GM12872 (cell line): ENCODE data around the gene CATSPER4.

Source experiments
- TF ChIP-seq, protein P1 (sequence below): IDR thresholded peaks from 3 replicates; pipeline ENCODE4 v1.5.1; 2011; ENCODE audit warnings: low read depth, mild to moderate bottlenecking, low read length, moderate library complexity; ENCODE audit not compliant: insufficient read depth

The CATSPER4 gene

DNA sequence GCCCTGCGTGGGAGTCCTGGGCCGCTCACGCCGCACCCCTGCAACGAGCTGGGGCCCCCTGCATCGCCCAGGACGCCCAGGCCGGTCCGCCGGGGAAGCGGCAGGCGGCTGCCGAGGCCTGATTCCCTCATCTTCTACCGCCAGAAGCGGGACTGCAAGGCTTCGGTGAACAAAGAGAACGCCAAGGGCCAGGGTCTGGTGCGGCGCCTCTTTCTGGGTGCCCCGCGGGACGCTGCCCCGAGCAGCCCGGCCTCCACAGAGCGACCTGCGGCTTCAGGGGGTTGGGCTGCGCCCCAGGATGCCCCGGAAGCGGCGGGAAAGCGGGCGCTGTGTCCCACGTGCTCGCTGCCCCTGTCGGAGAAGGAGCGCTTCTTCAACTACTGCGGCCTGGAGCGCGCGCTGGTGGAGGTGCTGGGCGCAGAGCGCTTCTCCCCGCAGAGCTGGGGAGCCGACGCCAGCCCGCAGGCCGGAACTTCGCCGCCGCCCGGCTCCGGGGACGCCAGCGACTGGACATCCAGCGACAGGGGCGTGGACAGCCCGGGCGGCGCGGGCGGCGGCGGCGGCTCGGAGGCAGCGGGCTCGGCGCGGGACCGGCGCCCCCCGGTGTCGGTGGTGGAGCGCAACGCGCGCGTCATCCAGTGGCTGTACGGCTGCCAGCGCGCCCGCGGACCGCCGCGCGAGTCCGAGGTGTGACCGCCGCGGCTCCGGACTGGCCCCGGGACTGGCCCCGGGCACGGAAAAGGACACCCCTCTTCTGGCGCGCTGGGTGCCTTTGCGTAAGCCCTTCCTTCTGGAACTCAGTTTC, 28.8 kb upstream of the CATSPER4 start:
- TF ChIP-seq, protein P1, sequence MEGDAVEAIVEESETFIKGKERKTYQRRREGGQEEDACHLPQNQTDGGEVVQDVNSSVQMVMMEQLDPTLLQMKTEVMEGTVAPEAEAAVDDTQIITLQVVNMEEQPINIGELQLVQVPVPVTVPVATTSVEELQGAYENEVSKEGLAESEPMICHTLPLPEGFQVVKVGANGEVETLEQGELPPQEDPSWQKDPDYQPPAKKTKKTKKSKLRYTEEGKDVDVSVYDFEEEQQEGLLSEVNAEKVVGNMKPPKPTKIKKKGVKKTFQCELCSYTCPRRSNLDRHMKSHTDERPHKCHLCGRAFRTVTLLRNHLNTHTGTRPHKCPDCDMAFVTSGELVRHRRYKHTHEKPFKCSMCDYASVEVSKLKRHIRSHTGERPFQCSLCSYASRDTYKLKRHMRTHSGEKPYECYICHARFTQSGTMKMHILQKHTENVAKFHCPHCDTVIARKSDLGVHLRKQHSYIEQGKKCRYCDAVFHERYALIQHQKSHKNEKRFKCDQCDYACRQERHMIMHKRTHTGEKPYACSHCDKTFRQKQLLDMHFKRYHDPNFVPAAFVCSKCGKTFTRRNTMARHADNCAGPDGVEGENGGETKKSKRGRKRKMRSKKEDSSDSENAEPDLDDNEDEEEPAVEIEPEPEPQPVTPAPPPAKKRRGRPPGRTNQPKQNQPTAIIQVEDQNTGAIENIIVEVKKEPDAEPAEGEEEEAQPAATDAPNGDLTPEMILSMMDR: no peak

DNA sequence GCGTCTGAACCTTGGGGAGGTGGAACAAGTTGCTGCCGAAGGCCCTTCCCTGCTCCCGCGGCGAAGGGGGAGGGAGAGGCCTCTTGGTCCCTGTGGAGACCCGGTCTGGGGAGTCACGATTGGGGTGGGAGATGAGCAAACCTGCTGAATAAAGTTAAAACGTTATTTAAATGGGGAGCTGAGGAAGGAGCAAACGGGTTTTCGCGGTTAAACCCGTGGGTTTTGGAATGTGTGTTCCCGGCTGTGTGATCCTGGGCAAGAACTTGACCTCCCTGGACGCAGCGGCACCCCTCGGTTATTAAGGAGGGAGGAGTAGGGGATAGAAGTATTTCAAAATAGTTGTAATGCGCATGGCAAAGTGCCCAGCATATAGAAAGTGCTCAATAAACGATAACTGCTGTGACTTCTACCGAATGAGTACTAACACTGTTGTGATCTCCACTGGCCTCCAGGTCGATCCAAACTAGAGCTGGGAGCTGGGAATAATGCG, 28.1 kb upstream of the CATSPER4 start:
- TF ChIP-seq, protein P1: no peak

DNA sequence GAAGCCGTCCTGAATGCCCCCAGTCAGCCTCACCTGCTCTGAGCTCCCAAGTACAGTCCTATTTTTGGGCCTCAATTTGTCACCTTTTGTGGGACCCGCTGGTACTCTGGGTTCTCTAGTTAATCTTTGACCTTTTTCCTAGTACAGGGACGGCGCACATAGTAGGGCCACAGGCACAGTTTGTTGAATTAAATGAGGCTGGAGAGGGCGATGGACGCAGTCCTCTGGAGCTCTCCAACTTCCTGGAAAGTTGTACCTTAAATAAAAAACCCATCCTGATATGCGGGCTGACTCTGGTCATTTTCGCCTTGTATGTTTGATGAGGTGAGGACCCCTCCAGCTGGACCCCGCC, 26.7 kb upstream of the CATSPER4 start:
- TF ChIP-seq, protein P1: no peak

DNA sequence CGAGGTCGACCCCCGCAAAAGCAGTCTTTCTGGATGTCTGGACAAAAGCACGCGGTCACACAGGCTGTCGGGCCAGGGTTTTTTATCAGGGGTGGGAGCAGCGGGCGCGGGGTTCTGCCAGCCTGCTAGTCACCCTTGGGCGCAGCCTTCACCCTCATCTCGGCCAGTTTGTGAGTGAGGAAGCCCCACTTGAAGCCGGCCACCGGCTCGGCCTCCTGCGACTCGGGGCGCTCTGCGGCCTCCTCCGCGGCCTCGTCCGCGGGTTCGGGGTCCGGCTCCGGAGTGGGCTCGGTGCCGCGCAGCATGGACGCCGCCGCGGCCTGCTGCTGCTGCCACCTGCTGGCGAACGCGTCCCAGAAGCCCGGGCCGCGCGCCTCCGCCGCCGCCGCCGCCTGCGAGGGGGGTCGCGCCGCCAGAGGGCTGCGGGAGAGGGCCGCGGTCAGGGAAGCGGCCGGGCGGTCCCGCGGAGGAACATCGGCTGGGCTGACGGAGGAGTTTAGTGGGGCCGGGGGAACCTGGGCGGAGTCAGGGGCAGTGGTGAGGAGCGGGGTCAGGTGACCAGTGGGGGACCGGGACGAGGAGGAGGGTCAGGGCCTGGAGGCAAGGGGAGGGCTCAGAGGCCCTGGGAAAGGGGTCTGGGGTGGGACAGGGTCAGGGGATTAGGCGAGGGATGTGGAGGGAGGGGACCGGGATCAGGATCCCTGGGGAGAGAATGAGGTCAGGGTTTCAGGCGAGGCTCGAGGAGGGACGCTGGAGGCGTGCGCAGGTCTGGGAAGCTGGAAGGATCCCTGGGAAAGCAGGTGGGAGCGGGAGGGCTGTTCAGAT, 26.2 kb upstream of the CATSPER4 start:
- TF ChIP-seq, protein P1: peak; percentile 60; the same call in 2 of the 3 replicates

DNA sequence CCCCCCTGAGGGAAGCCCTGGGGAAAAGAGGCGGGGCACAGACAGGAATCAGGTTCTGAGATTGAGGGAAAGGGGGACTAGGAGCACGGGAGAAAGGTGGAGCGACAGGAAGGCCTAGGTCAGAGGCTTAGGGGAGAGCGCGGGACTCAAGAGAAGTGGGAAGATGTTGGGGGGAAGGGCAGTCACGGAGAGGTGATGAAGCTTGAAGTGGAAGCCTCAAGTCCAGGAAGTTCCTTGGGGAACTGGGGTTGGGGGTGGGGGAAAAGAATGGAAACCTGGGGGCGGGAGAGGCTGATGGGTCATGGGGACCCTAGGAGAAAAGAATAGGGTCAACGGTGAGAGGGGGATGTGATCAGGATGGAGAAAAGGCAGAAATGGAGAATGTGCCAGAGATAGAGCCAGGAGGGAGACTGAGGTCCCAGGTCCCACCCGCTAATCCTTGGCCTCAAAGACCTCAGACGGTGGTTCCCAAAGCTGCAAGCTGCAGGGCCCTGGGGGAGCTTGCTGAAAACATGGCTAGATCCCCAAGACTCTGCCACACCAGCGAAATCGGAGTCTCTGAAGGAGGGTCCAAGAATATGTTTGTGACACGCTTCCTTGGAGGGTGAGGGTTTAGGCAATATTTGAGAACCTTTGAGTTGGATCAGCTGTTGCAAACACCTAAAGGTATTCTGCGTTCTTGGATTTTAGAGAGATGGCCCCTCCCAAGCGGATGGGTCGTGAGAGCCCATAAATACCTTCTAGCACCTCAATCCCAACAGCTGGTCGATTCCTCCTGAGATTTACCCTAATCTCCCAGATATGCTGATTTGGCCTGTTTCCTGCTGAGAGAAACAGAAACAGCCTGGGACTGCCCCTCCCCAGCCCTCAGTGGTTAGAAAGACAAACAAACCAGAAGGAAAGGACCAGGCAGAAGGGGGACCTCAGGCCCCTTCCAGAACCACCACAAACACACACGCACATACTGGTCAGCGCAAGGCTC, 25.2 kb upstream of the CATSPER4 start:
- TF ChIP-seq, protein P1: no peak

DNA sequence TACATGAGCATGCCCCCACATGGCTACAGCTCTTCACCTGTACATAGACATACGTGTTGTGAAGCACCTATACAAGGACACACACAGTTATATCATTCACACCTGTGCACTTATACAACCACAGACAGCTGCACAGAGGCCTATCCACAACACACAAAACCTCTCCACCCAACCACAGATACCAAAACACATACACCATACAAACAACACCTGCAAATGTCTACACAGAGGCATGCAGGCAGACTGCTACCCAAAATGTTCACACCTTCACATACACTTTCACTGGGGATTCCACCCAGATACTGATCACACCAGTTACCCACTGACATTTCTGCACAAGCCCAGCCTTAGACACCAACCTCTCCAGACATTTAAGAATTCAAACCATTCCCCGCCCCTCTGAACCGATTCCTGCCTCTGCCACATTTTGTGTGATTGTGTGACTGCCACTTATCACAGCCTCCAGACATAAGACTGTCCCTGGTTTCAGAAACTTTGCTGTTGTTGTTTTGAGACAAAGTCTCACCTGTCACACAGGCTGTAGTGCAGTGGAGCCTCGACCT, 23.6 kb upstream of the CATSPER4 start:
- TF ChIP-seq, protein P1: no peak
